ENCODE measurements around the gene SMYD5.

SMYD5 gene

DNA sequence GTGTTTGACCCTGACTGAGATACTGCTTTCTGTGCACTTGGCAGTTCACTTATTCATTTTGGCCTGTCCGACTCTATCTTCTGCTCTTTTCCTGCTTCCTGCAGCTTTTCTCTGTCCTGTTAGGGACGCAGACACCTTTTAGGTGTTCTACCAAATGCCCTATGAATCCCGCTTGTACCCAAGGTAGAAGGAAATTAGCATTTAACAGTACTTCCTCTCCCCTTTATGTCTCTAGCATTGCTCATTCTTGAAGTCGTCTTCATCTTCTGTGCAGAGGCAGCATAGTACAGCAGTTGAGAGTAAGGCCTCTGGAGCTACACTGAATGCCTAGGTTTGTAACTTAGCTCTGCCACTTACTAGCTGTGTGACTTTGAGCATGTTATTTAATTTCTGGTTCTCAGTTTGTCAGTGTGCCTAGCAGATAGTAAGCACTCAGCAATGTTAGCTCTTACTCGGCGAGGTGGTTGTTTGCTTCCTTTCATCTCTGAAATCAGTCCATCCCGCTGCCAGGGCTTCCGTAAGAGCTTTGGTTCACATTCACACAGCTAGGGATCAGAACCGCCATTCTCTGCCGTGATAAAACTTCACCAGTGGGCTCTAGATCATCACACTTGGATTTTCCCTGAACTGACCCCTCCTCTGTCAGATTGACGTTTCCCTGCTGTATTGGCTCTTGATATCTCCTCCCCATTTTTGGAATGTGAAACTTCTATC, 21.4 kb downstream of the SMYD5 start:
- Histone ChIP-seq H3K27ac (ENCODE audit: extremely low read depth, low read depth, low read length) (peak overlapping the region; percentile 97; the same call in 1 of the 2 replicates), H3K36me3 (ENCODE audit: control insufficient read depth in 2 of 2, insufficient read depth in 1 of 2, low read length in 2 of 2) (peaks cover 20 to 53% of the 10 kb centered on the region in 2 experiments), H3K4me3 (ENCODE audit: low read depth, low read length) (peak overlapping the region; percentile 87)

DNA sequence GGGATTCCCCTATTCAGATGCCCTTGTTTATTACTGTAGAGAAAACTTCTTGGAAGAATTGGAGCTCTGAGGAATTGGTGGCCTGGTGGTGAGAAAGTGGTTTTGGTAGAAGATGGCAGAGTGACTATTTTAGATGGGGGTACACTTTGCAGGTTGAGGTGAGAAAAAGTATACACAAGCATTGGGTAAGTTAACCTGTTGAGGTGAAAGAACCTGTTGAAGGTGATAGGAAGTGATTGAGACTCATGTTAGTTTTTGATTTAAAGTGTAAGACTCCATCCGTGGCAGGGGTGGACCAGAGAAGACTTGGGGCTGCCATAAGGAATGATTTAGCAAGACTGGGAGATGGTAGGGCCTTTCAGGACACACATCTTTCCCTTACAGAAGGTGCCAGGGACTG, 23.1 kb downstream of the SMYD5 start:
- H3K27ac ChIP-seq (ENCODE audit: extremely low read depth, low read depth, low read length), result no peak overlapping the region
- H3K36me3 ChIP-seq (ENCODE audit: control insufficient read depth in 2 of 2, insufficient read depth in 1 of 2, low read length in 2 of 2), result peaks cover 34 to 70% of the 10 kb centered on the region in 2 experiments
- peaks cover 12% of the 10 kb centered on the region; the same call in 1 of the 2 replicates for H3K4me1 ChIP-seq (ENCODE audit: control insufficient read depth, insufficient read depth, low read length)
- H3K4me3 ChIP-seq (ENCODE audit: low read depth, low read length), result no peak overlapping the region
- POLR2A ChIA-PET, result interaction anchor here (0.8 to 2.3 kb wide), 2 partner anchors 10 to 21 kb away, joined by 3 to 9 read pairs; no protein-coding TSS in a partner anchor
- no peaks in the 10 kb centered on the region for H3K9me3 ChIP-seq (ENCODE audit: control insufficient read depth, insufficient read depth, low read depth, low read length)
- CTCF ChIA-PET, result interaction anchor here (1.1 kb wide), 1 partner anchor 24 kb away, joined by 4 read pairs; no protein-coding TSS in a partner anchor
- TF ChIP-seq, protein P1, sequence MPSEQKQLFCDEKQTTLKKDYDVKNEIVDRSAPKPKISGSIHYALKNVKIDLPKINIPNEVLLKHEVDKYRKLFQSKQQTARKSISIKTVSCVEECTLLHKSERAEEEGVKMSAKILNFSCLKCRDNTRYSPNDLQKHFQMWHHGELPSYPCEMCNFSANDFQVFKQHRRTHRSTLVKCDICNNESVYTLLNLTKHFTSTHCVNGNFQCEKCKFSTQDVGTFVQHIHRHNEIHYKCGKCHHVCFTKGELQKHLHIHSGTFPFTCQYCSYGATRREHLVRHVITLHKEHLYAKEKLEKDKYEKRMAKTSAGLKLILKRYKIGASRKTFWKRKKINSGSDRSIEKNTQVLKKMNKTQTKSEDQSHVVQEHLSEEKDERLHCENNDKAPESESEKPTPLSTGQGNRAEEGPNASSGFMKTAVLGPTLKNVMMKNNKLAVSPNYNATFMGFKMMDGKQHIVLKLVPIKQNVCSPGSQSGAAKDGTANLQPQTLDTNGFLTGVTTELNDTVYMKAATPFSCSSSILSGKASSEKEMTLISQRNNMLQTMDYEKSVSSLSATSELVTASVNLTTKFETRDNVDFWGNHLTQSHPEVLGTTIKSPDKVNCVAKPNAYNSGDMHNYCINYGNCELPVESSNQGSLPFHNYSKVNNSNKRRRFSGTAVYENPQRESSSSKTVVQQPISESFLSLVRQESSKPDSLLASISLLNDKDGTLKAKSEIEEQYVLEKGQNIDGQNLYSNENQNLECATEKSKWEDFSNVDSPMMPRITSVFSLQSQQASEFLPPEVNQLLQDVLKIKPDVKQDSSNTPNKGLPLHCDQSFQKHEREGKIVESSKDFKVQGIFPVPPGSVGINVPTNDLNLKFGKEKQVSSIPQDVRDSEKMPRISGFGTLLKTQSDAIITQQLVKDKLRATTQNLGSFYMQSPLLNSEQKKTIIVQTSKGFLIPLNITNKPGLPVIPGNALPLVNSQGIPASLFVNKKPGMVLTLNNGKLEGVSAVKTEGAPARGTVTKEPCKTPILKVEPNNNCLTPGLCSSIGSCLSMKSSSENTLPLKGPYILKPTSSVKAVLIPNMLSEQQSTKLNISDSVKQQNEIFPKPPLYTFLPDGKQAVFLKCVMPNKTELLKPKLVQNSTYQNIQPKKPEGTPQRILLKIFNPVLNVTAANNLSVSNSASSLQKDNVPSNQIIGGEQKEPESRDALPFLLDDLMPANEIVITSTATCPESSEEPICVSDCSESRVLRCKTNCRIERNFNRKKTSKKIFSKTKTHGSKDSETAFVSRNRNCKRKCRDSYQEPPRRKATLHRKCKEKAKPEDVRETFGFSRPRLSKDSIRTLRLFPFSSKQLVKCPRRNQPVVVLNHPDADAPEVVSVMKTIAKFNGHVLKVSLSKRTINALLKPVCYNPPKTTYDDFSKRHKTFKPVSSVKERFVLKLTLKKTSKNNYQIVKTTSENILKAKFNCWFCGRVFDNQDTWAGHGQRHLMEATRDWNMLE (tag by site-specific recombination; conservative IDR thresholded peaks at IDR 0.05; ENCODE audit: low read depth), result no peak
- TF ChIP-seq SCRT2 (tag by site-specific recombination; IDR thresholded peaks at IDR 0.05), result peak; percentile 98
- 0 out of 2 replicates have a peak, but pooled peaks have one; percentile 88 for TF ChIP-seq PRDM1 (tag by site-specific recombination; IDR thresholded peaks at IDR 0.05)
- peak; percentile 91 for TF ChIP-seq SCRT1 (tag by site-specific recombination; IDR thresholded peaks at IDR 0.05; ENCODE audit: borderline replicate concordance)
- no peak for TF ChIP-seq ZNF121 (tag by site-specific recombination; IDR thresholded peaks at IDR 0.05)
- no peak for TF ChIP-seq ZNF600 (tag by site-specific recombination; IDR thresholded peaks at IDR 0.05)
- TF ChIP-seq BCL11A (tag by site-specific recombination; IDR thresholded peaks at IDR 0.05; ENCODE audit: low read depth), result no peak

More for the DNA sequence above, 21.4 kb downstream of the SMYD5 start:
- CTCF ChIA-PET, result interaction anchor here (0.9 to 2.2 kb wide), 6 partner anchors 10 to 55 kb away, joined by 3 to 6 read pairs (median 5); no protein-coding TSS in a partner anchor
- no peaks in the 10 kb centered on the region for H3K9me3 ChIP-seq (ENCODE audit: control insufficient read depth, insufficient read depth, low read depth, low read length)
- peaks cover 12% of the 10 kb centered on the region; the same call in 1 of the 2 replicates for H3K4me1 ChIP-seq (ENCODE audit: control insufficient read depth, insufficient read depth, low read length)
- POLR2A ChIA-PET, result interaction anchor here (1.5 to 3.7 kb wide), 5 partner anchors 9 to 56 kb away, joined by 7 to 33 read pairs (median 12); no protein-coding TSS in a partner anchor
- TF ChIP-seq ZNF530 (tag by site-specific recombination; IDR thresholded peaks at IDR 0.05; ENCODE audit: low read depth), result no peak
- TF ChIP-seq, protein P2, sequence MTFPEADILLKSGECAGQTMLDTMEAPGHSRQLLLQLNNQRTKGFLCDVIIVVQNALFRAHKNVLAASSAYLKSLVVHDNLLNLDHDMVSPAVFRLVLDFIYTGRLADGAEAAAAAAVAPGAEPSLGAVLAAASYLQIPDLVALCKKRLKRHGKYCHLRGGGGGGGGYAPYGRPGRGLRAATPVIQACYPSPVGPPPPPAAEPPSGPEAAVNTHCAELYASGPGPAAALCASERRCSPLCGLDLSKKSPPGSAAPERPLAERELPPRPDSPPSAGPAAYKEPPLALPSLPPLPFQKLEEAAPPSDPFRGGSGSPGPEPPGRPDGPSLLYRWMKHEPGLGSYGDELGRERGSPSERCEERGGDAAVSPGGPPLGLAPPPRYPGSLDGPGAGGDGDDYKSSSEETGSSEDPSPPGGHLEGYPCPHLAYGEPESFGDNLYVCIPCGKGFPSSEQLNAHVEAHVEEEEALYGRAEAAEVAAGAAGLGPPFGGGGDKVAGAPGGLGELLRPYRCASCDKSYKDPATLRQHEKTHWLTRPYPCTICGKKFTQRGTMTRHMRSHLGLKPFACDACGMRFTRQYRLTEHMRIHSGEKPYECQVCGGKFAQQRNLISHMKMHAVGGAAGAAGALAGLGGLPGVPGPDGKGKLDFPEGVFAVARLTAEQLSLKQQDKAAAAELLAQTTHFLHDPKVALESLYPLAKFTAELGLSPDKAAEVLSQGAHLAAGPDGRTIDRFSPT (tag by site-specific recombination; IDR thresholded peaks at IDR 0.05), result no peak
- TF ChIP-seq, protein P3, sequence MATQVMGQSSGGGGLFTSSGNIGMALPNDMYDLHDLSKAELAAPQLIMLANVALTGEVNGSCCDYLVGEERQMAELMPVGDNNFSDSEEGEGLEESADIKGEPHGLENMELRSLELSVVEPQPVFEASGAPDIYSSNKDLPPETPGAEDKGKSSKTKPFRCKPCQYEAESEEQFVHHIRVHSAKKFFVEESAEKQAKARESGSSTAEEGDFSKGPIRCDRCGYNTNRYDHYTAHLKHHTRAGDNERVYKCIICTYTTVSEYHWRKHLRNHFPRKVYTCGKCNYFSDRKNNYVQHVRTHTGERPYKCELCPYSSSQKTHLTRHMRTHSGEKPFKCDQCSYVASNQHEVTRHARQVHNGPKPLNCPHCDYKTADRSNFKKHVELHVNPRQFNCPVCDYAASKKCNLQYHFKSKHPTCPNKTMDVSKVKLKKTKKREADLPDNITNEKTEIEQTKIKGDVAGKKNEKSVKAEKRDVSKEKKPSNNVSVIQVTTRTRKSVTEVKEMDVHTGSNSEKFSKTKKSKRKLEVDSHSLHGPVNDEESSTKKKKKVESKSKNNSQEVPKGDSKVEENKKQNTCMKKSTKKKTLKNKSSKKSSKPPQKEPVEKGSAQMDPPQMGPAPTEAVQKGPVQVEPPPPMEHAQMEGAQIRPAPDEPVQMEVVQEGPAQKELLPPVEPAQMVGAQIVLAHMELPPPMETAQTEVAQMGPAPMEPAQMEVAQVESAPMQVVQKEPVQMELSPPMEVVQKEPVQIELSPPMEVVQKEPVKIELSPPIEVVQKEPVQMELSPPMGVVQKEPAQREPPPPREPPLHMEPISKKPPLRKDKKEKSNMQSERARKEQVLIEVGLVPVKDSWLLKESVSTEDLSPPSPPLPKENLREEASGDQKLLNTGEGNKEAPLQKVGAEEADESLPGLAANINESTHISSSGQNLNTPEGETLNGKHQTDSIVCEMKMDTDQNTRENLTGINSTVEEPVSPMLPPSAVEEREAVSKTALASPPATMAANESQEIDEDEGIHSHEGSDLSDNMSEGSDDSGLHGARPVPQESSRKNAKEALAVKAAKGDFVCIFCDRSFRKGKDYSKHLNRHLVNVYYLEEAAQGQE (tag by site-specific recombination; IDR thresholded peaks at IDR 0.05), result no peak
- TF ChIP-seq, protein P4, sequence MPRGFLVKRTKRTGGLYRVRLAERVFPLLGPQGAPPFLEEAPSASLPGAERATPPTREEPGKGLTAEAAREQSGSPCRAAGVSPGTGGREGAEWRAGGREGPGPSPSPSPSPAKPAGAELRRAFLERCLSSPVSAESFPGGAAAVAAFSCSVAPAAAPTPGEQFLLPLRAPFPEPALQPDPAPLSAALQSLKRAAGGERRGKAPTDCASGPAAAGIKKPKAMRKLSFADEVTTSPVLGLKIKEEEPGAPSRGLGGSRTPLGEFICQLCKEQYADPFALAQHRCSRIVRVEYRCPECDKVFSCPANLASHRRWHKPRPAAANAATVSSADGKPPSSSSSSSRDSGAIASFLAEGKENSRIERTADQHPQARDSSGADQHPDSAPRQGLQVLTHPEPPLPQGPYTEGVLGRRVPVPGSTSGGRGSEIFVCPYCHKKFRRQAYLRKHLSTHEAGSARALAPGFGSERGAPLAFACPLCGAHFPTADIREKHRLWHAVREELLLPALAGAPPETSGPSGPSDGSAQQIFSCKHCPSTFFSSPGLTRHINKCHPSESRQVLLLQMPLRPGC (tag by site-specific recombination; IDR thresholded peaks at IDR 0.05), result no peak
- TF ChIP-seq, protein P5, sequence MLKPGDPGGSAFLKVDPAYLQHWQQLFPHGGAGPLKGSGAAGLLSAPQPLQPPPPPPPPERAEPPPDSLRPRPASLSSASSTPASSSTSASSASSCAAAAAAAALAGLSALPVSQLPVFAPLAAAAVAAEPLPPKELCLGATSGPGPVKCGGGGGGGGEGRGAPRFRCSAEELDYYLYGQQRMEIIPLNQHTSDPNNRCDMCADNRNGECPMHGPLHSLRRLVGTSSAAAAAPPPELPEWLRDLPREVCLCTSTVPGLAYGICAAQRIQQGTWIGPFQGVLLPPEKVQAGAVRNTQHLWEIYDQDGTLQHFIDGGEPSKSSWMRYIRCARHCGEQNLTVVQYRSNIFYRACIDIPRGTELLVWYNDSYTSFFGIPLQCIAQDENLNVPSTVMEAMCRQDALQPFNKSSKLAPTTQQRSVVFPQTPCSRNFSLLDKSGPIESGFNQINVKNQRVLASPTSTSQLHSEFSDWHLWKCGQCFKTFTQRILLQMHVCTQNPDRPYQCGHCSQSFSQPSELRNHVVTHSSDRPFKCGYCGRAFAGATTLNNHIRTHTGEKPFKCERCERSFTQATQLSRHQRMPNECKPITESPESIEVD (tag by site-specific recombination; IDR thresholded peaks at IDR 0.05), result no peak
- TF ChIP-seq SCRT1 (tag by site-specific recombination; IDR thresholded peaks at IDR 0.05; ENCODE audit: borderline replicate concordance), result no peak
- TF ChIP-seq ZNF707 (tag by site-specific recombination; IDR thresholded peaks at IDR 0.05), result no peak
- TF ChIP-seq ZNF16 (tag by site-specific recombination; IDR thresholded peaks at IDR 0.05; ENCODE audit: low read depth), result no peak
- TF ChIP-seq ZNF791 (tag by site-specific recombination; IDR thresholded peaks at IDR 0.05), result no peak
